NCI-H128 (cell line): Measurements from ENCODE around the gene ORAI3.
"Not testable (repeated sequence)": the region's sequence is repeated elsewhere in the genome, so short reads cannot be mapped to it uniquely, and the experiment has no call there.

Experiments
- DNase-seq: peaks from one replicate; lab custom pipeline; 2025; ENCODE audit not compliant: unreplicated experiment; lab: John Stamatoyannopoulos, UW

ORAI3 gene

GRCh38 chr16:30923554-30924075 lies 25.3 kb upstream of the ORAI3 start, which contains the start of gene FBXL19:
TSS of gene FBXL19 (plus strand) at chr16:30923572. CDS start at chr16:30925755, 2,183 bp downstream.
- DNase-seq = no peak

- no peak for DNase-seq
Observed at GRCh38 chr16:30924076-30924912, 24.6 kb upstream of the ORAI3 start.

GRCh38 chr16:30924913-30925631 lies 23.8 kb upstream of the ORAI3 start:
- DNase-seq = no peak

GRCh38 chr16:30925632-30925987 lies 23.3 kb upstream of the ORAI3 start:
- no peak for DNase-seq

GRCh38 chr16:30925995-30926811 lies 22.7 kb upstream of the ORAI3 start:
- DNase-seq = no peak

- DNase-seq = no peak
Observed at GRCh38 chr16:30926937-30927788, 21.7 kb upstream of the ORAI3 start.

GRCh38 chr16:30927789-30928378 lies 21.0 kb upstream of the ORAI3 start:
- peak; percentile 73 for DNase-seq

- no peak for DNase-seq
Observed at GRCh38 chr16:30928390-30928789, 20.5 kb upstream of the ORAI3 start.

- no peak for DNase-seq
Observed at GRCh38 chr16:30929167-30929566, 19.7 kb upstream of the ORAI3 start.

GRCh38 chr16:30930160-30930571 lies 18.7 kb upstream of the ORAI3 start:
- DNase-seq = no peak

GRCh38 chr16:30931068-30931650 lies 17.7 kb upstream of the ORAI3 start:
- no peak for DNase-seq

GRCh38 chr16:30934827-30935557 lies 13.9 kb upstream of the ORAI3 start:
- no peak for DNase-seq

GRCh38 chr16:30937692-30938091 lies 11.2 kb upstream of the ORAI3 start:
- DNase-seq = no peak

GRCh38 chr16:30939571-30939970 lies 9.3 kb upstream of the ORAI3 start:
- DNase-seq = not testable (repeated sequence)

- DNase-seq = no peak
Observed at GRCh38 chr16:30941600-30942425, 7.1 kb upstream of the ORAI3 start.

GRCh38 chr16:30942426-30942806 lies 6.5 kb upstream of the ORAI3 start:
- no peak for DNase-seq

- DNase-seq = no peak
Observed at GRCh38 chr16:30944352-30944751, 4.5 kb upstream of the ORAI3 start.
